ENCODE measurements around the gene KDM6B. TPM values are rescaled to one million over a fixed set of nuclear protein-coding genes. Genes with fewer than 3 reads are reported as not detected.

KDM6B gene
- total RNA-seq, 1 experiment from 2014 or later = 28.9 TPM

GRCh38 chr17:7857713-7858521, 23.9 kb downstream of the KDM6B start, which contains the start of gene CYB5D1:
TSS of gene CYB5D1 (plus strand) at chr17:7858003. CDS start at chr17:7858135, 132 bp downstream.
- Histone ChIP-seq H3K23ac (ENCODE audit: insufficient read length, low read depth, low read length) (no peak within 1 kb of the TSS), H4K5ac (ENCODE audit: insufficient read length, low read depth, low read length) (no peak within 1 kb of the TSS), H3K79me2 (ENCODE audit: insufficient read depth, low read length) (no peaks in the 10 kb centered on the region), H2BK15ac (ENCODE audit: low read depth, low read length) (no peak within 1 kb of the TSS), H2BK20ac (ENCODE audit: low read depth, low read length, poor library complexity, severe bottlenecking) (no peak within 1 kb of the TSS), H3K9me3 (ENCODE audit: control insufficient read depth, low read depth, low read length) (no peaks in the 10 kb centered on the region), H3K4ac (ENCODE audit: low read depth, low read length) (no peak within 1 kb of the TSS), H4K8ac (replicated peaks; ENCODE audit: insufficient read length, low read depth, low read length) (no peak within 1 kb of the TSS), H3K27me3 (ENCODE audit: insufficient read depth, low read length) (peaks cover 20% of the 10 kb centered on the region; the same call in 1 of the 2 replicates), H3K27ac (ENCODE audit: insufficient read length, low read depth, low read length) (no peak within 1 kb of the TSS), H2BK120ac (ENCODE audit: low read depth, low read length, poor library complexity, severe bottlenecking) (no peak within 1 kb of the TSS), H2AFZ (ENCODE audit: low read length) (no peak within 1 kb of the TSS), H3K23me2 (ENCODE audit: insufficient read length, low read depth, low read length, poor library complexity, severe bottlenecking) (peaks cover 29% of the 10 kb centered on the region), H2BK12ac (ENCODE audit: insufficient read length, low read depth, low read length) (no peak within 1 kb of the TSS), H2BK5ac (ENCODE audit: insufficient read length, low read length) (no peak within 1 kb of the TSS), H4K20me1 (ENCODE audit: control insufficient read depth, insufficient read depth, insufficient read length) (no peaks in the 10 kb centered on the region), H4K91ac (ENCODE audit: insufficient read length, low read depth, low read length) (no peak within 1 kb of the TSS), H3K79me1 (ENCODE audit: insufficient read depth, low read depth, low read length, poor library complexity, severe bottlenecking) (no peaks in the 10 kb centered on the region), H3K14ac (ENCODE audit: insufficient read depth, low read length) (peak within 1 kb of the TSS; percentile 92), H2AK5ac (ENCODE audit: insufficient read length, low read length) (no peak within 1 kb of the TSS), H3K4me2 (ENCODE audit: insufficient read depth, insufficient read length, low read length) (peak within 1 kb of the TSS; percentile 97), H3K9ac (ENCODE audit: extremely low read depth, insufficient read length, low read length) (peak within 1 kb of the TSS; percentile 89), H3K56ac (ENCODE audit: insufficient read length, low read depth, low read length) (no peak within 1 kb of the TSS), H3K4me1 (ENCODE audit: insufficient read depth, low read length) (no peaks in the 10 kb centered on the region; the same call in 1 of the 2 replicates), H3T11ph (ENCODE audit: low read length) (no peak within 1 kb of the TSS), H3K18ac (ENCODE audit: insufficient read length, low read depth, low read length) (peak within 1 kb of the TSS; percentile 94)
- no CpG with 5 or more reads among the region's 48 CpGs for WGBS (ENCODE audit: extremely low coverage, insufficient read length, low lambda C conversion rate)
- peaks cover 18 to 24% of the 10 kb centered on the region in 2 experiments for H3K4me1 Mint-ChIP-seq
- H3K9me3 Mint-ChIP-seq = 0 out of 5 replicates have a peak, but pooled peaks cover 0 to 3% of the 10 kb centered on the region in 2 experiments
- H3K27me3 Mint-ChIP-seq (ENCODE audit: low read depth) = peaks cover 10% of the 10 kb centered on the region
- H3K27ac Mint-ChIP-seq = no peak within 1 kb of the TSS; a peak in 1 of 7 replicates
- no peak for TF ChIP-seq CTCF (conservative IDR thresholded peaks at IDR 0.05)
- H3K4me3 Mint-ChIP-seq = no peak within 1 kb of the TSS
- peaks cover 0 to 23% (median 5%) of the 10 kb centered on the region in 3 experiments; a peak in 3 of 7 replicates for H3K36me3 Mint-ChIP-seq (ENCODE audit: insufficient read depth in 1 of 3, low read depth in 3 of 3)
- DNase-seq = peak; percentile 93

All from H9 (cell line).